Measurements from ENCODE around the gene NTNG2.

The NTNG2 gene

GRCh38 chr9:132176338-132176737 lies 14.5 kb downstream of the NTNG2 start:
- Histone ChIP-seq H3K4me2 (ENCODE audit: low read depth, low read length, poor library complexity, severe bottlenecking) (no peak overlapping the region), H3K9me3 (ENCODE audit: insufficient read depth, low read length) (no peaks in the 10 kb centered on the region), H3K4me3 (ENCODE audit: insufficient read depth, low read length, poor library complexity, severe bottlenecking) (no peak overlapping the region), H4K20me1 (ENCODE audit: low read depth, low read length) (no peaks in the 10 kb centered on the region), H3K79me2 (ENCODE audit: insufficient read depth, low read length) (no peaks in the 10 kb centered on the region), H3K27ac (ENCODE audit: low read depth, low read length) (no peak overlapping the region), H2AFZ (ENCODE audit: low read depth, low read length, severe bottlenecking) (no peak overlapping the region), H3K27me3 (ENCODE audit: low read length) (0 out of 2 replicates have a peak, but pooled peaks cover 3% of the 10 kb centered on the region), H3K36me3 (ENCODE audit: low read length) (no peaks in the 10 kb centered on the region), H3F3A (ENCODE audit: insufficient read depth) (no peaks in the 10 kb centered on the region), H3K9me2 (replicated peaks; ENCODE audit: insufficient read depth, low read length) (no peaks in the 10 kb centered on the region), H3K9ac (ENCODE audit: low read length) (no peak overlapping the region)
- TF ChIP-seq CTCF (IDR thresholded peaks at IDR 0.05; ENCODE audit: insufficient read depth, low read length, poor library complexity, severe bottlenecking) (no peak), EZH2phosphoT487 (conservative IDR thresholded peaks at IDR 0.05; ENCODE audit: low read length) (no peak)

DNA sequence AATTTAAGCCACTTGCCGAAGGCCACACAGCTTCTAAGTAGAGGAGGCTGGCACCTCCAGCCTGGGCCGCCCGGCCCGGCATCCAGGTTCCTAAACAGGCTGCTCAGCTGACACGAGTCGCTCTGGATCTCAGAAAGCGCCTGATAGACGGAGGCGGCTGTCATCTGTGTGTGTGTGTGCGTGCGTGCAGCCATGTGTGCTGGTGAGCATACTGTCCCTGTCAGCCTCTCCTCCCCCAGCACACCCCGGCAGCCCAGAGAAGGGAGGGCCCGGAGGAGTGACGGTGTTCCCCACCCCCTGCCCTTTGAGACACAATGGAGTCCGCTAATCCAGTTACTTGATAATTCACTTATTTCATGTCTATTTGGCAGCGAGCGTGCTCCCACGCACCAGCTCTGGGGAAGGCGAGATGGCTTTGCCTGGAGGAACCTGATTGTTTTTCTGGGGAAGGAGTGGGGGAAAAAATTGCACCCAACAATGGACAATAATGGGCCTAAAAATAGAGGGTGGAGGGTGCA lies 20.0 kb downstream of the NTNG2 start:
- no peak for TF ChIP-seq CTCF (IDR thresholded peaks at IDR 0.05; ENCODE audit: insufficient read depth, low read length, poor library complexity, severe bottlenecking)
- TF ChIP-seq EZH2phosphoT487 (conservative IDR thresholded peaks at IDR 0.05; ENCODE audit: low read length): no peak
- H2AFZ ChIP-seq (ENCODE audit: low read depth, low read length, severe bottlenecking): no peak overlapping the region

DNA sequence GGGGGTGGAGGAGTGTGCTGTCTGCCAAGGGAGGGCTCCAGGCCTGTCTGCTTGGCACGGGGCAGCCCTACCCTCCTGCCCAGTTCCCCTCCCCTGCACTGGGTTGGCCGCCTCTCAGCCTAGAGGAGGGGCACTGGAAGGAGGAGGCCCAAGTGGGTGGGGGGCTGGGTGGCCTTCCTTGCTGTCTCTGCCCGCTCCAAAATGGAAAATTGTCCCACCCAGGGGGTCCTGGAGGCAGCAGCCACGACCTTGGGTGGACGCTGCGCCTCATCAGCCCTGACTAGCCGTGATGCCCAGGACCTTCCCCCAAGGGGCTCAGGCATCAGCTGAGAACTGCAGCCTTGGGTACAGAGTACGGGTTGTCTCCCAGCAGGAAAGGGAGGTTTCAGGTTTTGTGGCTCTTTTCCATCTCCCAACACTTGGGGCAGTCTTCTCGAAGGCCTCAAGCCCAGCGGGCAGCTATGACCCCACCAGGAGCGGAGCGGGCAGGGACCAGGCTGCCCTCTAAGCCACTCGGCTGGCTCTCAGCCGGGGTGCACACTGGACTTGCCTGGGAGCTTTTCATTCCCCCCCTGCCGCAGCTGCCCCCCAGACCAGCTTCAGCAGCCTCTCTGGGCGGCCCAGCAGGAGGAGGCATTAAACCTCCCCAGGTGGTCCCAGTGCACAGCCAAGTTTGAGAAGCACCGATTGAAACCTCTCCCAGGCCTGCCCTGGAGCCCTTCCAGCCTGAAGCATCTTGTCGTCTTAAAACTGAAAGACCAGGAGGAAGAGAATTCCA lies 20.6 kb downstream of the NTNG2 start:
- H3K9me3 ChIP-seq (ENCODE audit: insufficient read depth, low read length): no peaks in the 10 kb centered on the region
- no peak overlapping the region for H3K27ac ChIP-seq (ENCODE audit: low read depth, low read length)
- no peaks in the 10 kb centered on the region for H3K27me3 ChIP-seq (ENCODE audit: low read length)
- TF ChIP-seq CTCF (IDR thresholded peaks at IDR 0.05; ENCODE audit: insufficient read depth, low read length, poor library complexity, severe bottlenecking) (no peak), EZH2phosphoT487 (conservative IDR thresholded peaks at IDR 0.05; ENCODE audit: low read length) (no peak)
- no peak overlapping the region for H2AFZ ChIP-seq (ENCODE audit: low read depth, low read length, severe bottlenecking)
- H3K4me3 ChIP-seq (ENCODE audit: insufficient read depth, low read length, poor library complexity, severe bottlenecking): no peak overlapping the region
- no peak overlapping the region for H3K4me2 ChIP-seq (ENCODE audit: low read depth, low read length, poor library complexity, severe bottlenecking)
- H3K9me2 ChIP-seq (replicated peaks; ENCODE audit: insufficient read depth, low read length): no peaks in the 10 kb centered on the region
- no peaks in the 10 kb centered on the region for H4K20me1 ChIP-seq (ENCODE audit: low read depth, low read length)
- H3F3A ChIP-seq (ENCODE audit: insufficient read depth): no peaks in the 10 kb centered on the region
- H3K36me3 ChIP-seq (ENCODE audit: low read length): no peaks in the 10 kb centered on the region
- H3K79me2 ChIP-seq (ENCODE audit: insufficient read depth, low read length): no peaks in the 10 kb centered on the region
- H3K9ac ChIP-seq (ENCODE audit: low read length): no peak overlapping the region

More for the DNA sequence above, 20.0 kb downstream of the NTNG2 start:
- no peaks in the 10 kb centered on the region for H4K20me1 ChIP-seq (ENCODE audit: low read depth, low read length)
- H3K4me2 ChIP-seq (ENCODE audit: low read depth, low read length, poor library complexity, severe bottlenecking): no peak overlapping the region
- no peaks in the 10 kb centered on the region for H3K27me3 ChIP-seq (ENCODE audit: low read length)
- H3K4me3 ChIP-seq (ENCODE audit: insufficient read depth, low read length, poor library complexity, severe bottlenecking): no peak overlapping the region
- no peak overlapping the region for H3K9ac ChIP-seq (ENCODE audit: low read length)
- H3K9me3 ChIP-seq (ENCODE audit: insufficient read depth, low read length): no peaks in the 10 kb centered on the region
- H3K27ac ChIP-seq (ENCODE audit: low read depth, low read length): no peak overlapping the region
- H3K36me3 ChIP-seq (ENCODE audit: low read length): no peaks in the 10 kb centered on the region
- no peaks in the 10 kb centered on the region for H3K9me2 ChIP-seq (replicated peaks; ENCODE audit: insufficient read depth, low read length)
- H3K79me2 ChIP-seq (ENCODE audit: insufficient read depth, low read length): no peaks in the 10 kb centered on the region
- H3F3A ChIP-seq (ENCODE audit: insufficient read depth): no peaks in the 10 kb centered on the region

Data from SU-DHL-6 (cell line).